MM.1S (cell line): Measurements from ENCODE around the gene GRAMD2A.

Experiments used
- CTCF ChIP-seq: fragments of 300-600 bp; sonication (generic); IDR thresholded peaks from 2 replicates; pipeline ENCODE4 v1.5.1; 2016; ENCODE audit warnings: antibody characterized with exemption, low read length, mixed read lengths
- EZH2 ChIP-seq: fragments of 300-600 bp; sonication (generic); optimal IDR thresholded peaks from 2 replicates; pipeline ENCODE3; 2017; ENCODE audit warnings: low read depth, mild to moderate bottlenecking, antibody characterized with exemption, low read length, mixed read lengths
- EZH2phosphoT487 ChIP-seq: fragments of 300-600 bp; sonication (generic); IDR thresholded peaks from 2 replicates; pipeline ENCODE4 v1.6.1; 2018; ENCODE audit warnings: antibody characterized with exemption, low read length

- TF ChIP-seq CTCF (no peak), EZH2 (no peak), EZH2phosphoT487 (no peak)
These were observed 35.0 kb downstream of the GRAMD2A start for GRCh38 chr15:72162569-72162968.
